G401.6 (cell line): Measurements from ENCODE around the gene TMIE.
"Not testable (repeated sequence)": the region's sequence is repeated elsewhere in the genome, so short reads cannot be mapped to it uniquely, and the experiment has no call there.

Source experiments
- FAIRE-seq: peaks from 2 replicates; lab custom pipeline; 2012; peaks lifted over from hg19 to GRCh38; lab: Jason Lieb, UNC

Gene TMIE

DNA sequence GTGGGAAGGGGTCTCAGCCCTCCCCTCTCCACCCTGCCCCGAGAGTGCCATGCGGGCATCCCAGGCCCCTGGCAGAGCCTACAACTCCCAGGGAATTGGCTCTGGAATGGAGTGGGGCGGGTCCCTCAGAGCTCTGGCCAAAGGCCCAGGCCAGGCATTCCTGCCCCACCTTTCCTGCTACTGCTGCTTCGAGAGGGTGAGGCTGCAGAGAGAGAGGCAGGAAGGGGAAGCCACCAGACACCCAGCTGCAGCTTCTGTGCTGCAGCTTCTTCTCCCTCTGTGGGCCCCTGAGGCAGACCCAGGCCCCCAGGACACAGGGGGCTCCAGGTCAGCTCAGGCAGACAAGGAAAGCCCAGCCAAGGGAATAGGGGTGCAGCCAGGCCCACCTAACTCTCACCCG is 10.4 kb upstream of the TMIE start:
- no peak for FAIRE-seq

DNA sequence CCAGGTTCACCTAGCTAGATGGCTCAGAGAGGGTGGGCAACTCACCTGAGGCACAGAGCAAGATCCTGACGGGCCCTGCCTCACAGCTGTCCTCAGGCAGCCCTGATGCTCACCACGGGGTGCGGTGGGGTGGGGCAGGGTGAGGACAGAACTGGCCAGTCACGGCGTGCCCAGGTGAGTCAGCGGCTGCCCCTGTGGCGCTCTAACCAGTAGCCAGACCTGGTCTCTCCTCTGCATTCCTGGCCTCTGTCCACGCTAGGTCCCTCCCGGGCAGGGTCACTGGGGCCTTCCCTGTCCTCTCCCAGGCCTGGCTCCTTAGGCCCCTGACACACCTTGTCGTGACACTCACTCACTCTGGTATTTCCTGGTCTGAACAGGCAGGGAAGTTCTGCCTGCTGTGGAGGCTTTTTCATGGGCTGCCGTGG is 8.6 kb upstream of the TMIE start:
- no peak for FAIRE-seq

- FAIRE-seq, result no peak
Observed at GRCh38 chr3:46693038-46693891, 7.9 kb upstream of the TMIE start, which contains the start of gene ALS2CL. TSS of gene ALS2CL (minus strand) at chr3:46693679. CDS start at chr3:46689440, 4,239 bp downstream.

- FAIRE-seq, result no peak
Observed at GRCh38 chr3:46693892-46694226, 7.3 kb upstream of the TMIE start.

DNA sequence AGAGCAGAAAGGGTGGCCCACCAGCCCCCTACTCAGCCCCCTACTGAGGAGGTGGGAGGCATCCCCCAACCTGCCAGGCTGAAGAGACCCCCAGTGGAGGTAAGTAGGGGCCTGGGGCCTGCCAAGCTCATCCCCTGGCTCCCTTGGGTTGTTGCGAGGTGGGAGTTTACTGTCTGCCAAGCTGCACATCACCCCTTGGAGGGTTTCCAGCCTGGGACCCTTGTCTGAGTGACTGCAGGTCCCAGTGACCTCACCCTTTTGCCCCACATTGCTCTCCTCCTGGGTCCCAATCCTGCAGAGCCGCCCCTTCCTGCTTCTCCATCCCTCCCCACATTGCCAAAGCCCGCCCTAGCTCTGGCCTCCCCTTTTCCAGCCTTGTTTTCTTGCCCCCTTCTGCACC is 6.7 kb upstream of the TMIE start:
- no peak for FAIRE-seq

- FAIRE-seq, result no peak
Observed at GRCh38 chr3:46695177-46695961, 5.8 kb upstream of the TMIE start.

DNA sequence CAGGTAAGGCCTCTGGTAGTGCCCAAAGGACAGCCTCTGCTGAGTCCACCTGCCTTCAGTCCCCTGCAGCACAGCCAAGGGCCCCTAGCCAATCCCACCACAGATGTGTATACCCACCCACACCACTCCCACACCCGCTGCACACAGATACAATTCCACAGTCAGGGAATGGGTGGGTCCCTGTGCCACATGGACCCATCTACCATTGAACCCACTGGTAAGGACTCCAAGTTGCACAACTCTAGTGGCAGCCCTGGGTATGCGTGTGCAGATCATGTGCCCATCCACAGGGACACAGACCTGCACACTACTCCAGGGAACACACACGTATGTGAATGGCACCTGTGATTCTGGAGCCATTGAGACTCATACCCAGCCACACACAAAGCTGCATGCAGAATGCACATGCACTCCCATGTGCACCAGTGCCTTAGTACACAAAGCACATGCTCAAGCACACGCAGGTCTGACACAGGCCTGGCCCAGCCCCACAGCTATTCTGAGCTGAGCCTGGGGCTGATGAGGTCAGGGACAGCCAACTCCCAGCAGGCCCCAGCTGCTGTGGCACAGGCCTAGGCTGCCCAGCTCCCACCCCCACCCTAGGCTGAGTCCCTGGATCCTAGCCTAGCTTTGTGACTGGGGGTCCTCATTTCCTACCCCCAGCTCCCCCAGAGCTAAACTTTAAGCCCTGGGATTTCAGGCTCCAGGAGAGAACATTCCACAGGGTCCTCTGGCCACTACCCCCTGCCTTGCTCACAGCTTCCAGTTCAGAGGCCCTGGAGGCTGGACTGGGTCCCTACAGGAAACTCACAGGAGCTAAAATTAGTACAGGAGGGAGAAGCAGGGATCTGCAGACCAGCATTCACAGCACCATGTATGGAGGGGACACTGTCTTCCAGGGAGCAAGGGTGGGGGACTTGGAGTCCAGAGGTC is 5.0 kb upstream of the TMIE start:
- FAIRE-seq, result no peak

- no peak for FAIRE-seq
Observed at GRCh38 chr3:46699676-46700523, 1.3 kb upstream of the TMIE start.

- no peak for FAIRE-seq
Observed at GRCh38 chr3:46700772-46701171, 420 bp upstream of the TMIE start.

DNA sequence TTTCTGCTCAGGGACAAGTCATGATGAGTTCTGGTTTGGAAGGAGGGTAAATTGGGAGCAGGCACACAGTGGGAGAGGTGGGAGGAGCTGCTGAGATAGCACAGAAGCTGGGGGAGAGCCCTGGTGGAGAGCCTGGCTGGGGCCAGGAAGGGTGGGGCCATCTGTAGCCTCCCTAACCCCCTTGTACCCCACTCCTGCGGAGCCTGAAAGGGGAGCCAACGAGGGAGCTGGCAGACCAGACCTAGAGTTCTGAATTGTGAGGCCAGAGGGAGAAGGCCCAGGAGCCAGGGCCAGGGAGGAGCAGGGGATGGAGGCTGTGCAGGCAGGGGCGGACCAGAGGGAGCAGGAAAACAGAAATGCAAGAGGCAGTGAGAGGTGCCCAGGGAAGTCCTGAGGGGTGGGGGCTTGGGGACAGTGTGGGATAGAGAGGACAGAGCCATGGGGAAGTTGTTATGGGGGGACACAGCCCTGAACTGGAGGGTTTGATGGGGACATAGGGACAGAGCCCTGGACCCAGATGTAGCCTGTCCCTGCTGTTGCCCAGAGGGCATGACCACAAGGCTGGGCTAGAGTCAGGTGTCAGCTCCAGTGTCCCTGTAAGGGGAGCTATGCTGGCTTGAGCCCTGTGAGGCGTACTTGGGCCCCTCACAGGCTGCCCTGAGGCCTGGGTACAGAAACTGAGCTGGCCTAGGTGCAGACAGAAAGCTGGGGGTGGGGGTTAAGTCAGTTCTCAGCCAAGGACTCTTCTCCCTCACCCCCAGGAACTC is 1.2 kb downstream of the TMIE start:
- no peak for FAIRE-seq

DNA sequence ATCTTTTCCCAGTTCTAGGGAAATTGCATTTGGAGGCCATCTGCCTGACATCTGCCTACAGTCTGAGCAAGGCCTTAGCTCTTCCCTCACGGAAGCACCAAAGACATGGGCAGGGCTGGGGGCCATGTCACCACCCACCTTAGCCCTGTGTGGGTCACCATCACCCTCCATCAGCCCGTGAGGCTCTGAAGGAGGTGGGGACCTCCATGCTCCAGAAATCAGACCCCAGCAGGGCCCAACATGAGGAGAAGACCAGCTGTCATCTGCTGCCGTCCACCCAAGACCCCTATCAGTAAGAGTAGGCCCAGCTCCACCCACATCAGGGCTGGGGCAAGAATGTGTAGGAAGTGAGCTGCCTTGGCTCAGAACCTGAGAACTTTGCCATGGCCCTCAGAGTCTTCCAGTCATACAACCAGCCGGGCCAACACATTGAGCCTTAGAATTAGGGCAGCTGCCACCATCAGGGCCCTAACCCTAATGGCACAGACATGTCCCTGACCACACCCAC is 1.9 kb downstream of the TMIE start:
- no peak for FAIRE-seq

- not testable (repeated sequence) for FAIRE-seq
Observed at GRCh38 chr3:46704346-46704745, 3.2 kb downstream of the TMIE start.

DNA sequence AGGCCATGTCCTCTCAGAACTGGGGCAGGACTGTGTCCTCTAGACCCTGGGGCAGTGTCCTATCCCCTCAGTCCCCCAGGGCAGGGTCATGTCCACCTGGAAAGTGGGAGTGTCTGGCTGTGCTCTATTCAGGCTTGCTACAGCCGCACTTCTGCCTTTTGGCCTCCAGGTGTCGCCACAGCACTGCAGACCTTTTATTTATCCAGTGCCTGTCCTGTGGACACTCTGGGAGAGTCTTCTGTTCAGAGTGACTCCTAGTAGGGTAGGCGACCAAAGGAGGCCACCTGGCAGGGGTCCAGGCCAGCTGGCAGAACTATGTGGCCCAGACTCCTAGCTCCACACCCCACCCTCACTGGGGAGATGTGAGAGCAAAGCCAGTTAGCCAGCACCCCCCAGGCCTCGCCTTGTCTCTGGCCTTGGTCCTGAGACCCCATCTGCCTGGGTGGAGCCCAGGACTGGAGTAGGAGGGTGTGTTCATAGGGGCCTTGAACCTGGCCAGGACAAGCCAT is 3.9 kb downstream of the TMIE start:
- FAIRE-seq, result no peak

GRCh38 chr3:46705751-46706552 is 4.8 kb downstream of the TMIE start:
- FAIRE-seq, result no peak

DNA sequence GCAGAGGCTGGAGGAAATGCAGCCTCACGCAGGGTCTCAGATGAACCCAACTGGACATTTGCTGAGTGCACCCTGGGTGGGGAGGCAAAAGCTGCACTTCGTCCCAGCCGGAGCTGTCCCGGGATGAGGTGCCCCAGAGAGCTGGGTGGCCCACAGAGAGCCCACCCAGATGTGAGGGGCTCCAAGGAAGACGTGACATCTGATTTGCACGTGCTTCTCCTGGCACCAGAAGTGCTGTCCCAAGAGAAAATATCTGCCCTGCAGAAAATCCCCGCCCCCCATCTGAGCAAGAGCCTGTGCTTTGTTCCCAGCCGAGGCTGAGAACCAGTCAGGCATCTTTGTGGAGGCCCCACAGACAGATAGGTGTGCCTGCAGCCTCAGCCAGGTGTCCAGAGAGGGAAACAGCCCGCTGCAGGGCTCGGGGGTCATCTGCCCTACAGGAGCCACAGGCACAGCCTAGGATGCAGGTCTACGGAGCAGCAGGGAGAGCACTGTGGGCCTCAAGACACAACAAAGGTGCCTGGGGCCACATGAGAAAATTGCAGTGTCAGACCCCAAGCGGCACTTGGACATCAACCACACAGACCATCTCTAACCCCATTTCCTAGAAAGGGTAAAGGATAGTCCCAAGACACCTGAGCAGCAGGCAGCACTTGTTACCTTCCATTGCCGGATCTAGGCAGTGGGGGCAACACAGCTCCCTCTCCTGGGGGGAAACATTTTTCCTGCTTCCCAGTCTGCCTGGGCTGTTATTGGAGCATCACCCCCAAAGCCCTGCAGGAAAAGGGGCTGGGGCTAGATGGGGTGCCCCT is 5.8 kb downstream of the TMIE start:
- FAIRE-seq, result no peak

DNA sequence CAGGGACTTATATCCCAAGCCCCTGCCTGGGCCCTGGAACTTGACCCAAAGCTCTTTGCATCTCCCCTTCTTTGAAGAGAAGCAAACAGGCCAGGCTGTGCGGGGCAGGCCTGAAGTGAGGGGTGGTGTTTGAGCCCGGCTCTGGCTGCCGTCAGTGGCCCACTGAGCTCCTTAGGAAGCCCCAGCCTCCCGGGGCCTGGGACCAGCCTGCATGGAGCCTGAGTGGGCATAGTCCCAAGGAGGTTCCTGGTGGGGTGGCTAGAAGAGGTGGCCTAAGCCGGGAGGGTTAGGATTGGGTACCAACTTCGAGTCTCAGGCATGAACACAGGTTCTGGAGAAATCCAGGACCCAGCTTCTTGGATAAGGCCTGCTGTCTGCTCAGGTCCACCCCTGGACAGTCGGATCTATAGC is 6.4 kb downstream of the TMIE start:
- FAIRE-seq, result no peak

DNA sequence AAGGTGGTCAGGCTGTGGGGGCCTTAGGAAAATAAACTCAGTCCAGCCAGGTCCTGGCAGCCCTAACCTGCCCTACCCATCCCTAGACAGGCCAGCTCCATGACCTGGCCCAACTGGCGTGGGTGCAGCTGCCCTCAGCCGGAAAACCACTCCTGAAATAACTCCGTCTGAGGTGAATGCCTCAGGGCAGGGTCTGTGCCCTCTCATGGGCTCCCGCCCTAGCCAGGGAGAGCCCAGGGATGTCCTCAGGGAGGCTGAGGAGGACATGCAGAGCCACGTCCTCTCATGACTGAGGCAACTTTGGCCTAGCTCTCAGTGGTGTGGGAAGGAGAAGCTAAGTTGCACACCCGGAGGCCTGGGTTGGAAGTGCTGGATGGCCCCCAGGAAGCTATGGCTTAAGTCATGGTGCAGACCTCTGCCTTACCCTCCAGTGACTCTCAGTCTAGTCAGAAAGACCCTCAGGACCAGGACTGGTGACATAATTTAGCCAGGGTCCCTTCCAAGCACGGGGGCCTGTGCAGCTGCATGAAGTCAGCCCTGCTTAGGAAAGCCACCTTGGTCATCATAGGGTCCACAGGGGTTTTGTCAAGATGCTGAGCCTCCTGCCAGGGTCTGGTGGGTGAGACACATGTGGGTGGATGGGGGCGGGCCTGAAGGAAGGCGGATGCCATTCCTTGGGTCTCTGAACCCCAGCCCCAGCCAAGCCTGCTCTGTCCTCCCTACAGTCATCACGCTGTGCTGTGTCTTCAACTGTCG is 7.4 kb downstream of the TMIE start:
- no peak for FAIRE-seq

- no peak for FAIRE-seq
Observed at GRCh38 chr3:46709157-46709654, 8.0 kb downstream of the TMIE start.
